ENCODE data around the gene ZNF462. TPM values are rescaled to one million over a fixed set of nuclear protein-coding genes. Genes with fewer than 3 reads are reported as not detected.

Gene ZNF462
- total RNA-seq, 1 experiment from 2014 or later: 121 TPM

- TF ChIP-seq E2F4 (CRISPR knock-in tag; IDR thresholded peaks at IDR 0.05; ENCODE audit: borderline replicate concordance, low read depth): no peak
- no peak for TF ChIP-seq OVOL2 (CRISPR knock-in tag; IDR thresholded peaks at IDR 0.05; ENCODE audit: borderline replicate concordance)
Observed at GRCh38 chr9:106872641-106873040, 9.7 kb downstream of the ZNF462 start (continued).

- ATAC-seq (no peak), DNase-seq (ENCODE audit: low spot score) (no peak)
- TF ChIP-seq KAT7 (CRISPR knock-in tag; IDR thresholded peaks at IDR 0.05; ENCODE audit: borderline replicate concordance) (no peak), ESRRA (CRISPR knock-in tag; IDR thresholded peaks at IDR 0.05; ENCODE audit: borderline replicate concordance) (no peak), ATF3 (CRISPR knock-in tag; conservative IDR thresholded peaks at IDR 0.05) (no peak), NR2C2 (CRISPR knock-in tag; IDR thresholded peaks at IDR 0.05) (no peak), CBFB (CRISPR knock-in tag; IDR thresholded peaks at IDR 0.05; ENCODE audit: low read depth) (no peak), USF1 (CRISPR knock-in tag; IDR thresholded peaks at IDR 0.05) (no peak), EMX1 (CRISPR knock-in tag; IDR thresholded peaks at IDR 0.05) (no peak), GRHL2 (CRISPR knock-in tag; IDR thresholded peaks at IDR 0.05; ENCODE audit: insufficient replicate concordance, severe bottlenecking) (no peak)
- TF ChIP-seq, protein P1, sequence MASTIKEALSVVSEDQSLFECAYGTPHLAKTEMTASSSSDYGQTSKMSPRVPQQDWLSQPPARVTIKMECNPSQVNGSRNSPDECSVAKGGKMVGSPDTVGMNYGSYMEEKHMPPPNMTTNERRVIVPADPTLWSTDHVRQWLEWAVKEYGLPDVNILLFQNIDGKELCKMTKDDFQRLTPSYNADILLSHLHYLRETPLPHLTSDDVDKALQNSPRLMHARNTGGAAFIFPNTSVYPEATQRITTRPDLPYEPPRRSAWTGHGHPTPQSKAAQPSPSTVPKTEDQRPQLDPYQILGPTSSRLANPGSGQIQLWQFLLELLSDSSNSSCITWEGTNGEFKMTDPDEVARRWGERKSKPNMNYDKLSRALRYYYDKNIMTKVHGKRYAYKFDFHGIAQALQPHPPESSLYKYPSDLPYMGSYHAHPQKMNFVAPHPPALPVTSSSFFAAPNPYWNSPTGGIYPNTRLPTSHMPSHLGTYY (CRISPR knock-in tag; IDR thresholded peaks at IDR 0.05): no peak
- TF ChIP-seq, protein P2, sequence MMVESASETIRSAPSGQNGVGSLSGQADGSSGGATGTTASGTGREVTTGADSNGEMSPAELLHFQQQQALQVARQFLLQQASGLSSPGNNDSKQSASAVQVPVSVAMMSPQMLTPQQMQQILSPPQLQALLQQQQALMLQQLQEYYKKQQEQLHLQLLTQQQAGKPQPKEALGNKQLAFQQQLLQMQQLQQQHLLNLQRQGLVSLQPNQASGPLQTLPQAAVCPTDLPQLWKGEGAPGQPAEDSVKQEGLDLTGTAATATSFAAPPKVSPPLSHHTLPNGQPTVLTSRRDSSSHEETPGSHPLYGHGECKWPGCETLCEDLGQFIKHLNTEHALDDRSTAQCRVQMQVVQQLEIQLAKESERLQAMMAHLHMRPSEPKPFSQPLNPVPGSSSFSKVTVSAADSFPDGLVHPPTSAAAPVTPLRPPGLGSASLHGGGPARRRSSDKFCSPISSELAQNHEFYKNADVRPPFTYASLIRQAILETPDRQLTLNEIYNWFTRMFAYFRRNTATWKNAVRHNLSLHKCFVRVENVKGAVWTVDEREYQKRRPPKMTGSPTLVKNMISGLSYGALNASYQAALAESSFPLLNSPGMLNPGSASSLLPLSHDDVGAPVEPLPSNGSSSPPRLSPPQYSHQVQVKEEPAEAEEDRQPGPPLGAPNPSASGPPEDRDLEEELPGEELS (CRISPR knock-in tag; IDR thresholded peaks at IDR 0.05): no peak
- Mint-ChIP-seq H3K4me3 (no peak overlapping the region), H3K9me3 (no peaks in the 10 kb centered on the region), H3K4me1 (peaks cover 95% of the 10 kb centered on the region), H3K27ac (peak overlapping the region; percentile 69; the same call in 1 of the 2 replicates), H3K27me3 (ENCODE audit: low read depth) (no peaks in the 10 kb centered on the region), H3K36me3 (peaks cover 3% of the 10 kb centered on the region; the same call in 1 of the 2 replicates)
- POLR2A ChIA-PET: no interaction called here
- CTCF ChIA-PET: no interaction called here
Observed at GRCh38 chr9:106874031-106874430, 11.1 kb downstream of the ZNF462 start.

- Mint-ChIP-seq H3K36me3 (0 out of 2 replicates have a peak, but pooled peaks cover 2% of the 10 kb centered on the region), H3K27ac (no peak overlapping the region), H3K27me3 (ENCODE audit: low read depth) (no peaks in the 10 kb centered on the region), H3K9me3 (no peaks in the 10 kb centered on the region), H3K4me1 (peaks cover 95% of the 10 kb centered on the region), H3K4me3 (no peak overlapping the region)
- no peak for DNase-seq (ENCODE audit: low spot score)
- TF ChIP-seq ZNF396 (CRISPR knock-in tag; IDR thresholded peaks at IDR 0.05; ENCODE audit: borderline replicate concordance) (no peak), E2F4 (CRISPR knock-in tag; IDR thresholded peaks at IDR 0.05; ENCODE audit: borderline replicate concordance, low read depth) (no peak), ZNF219 (CRISPR knock-in tag; IDR thresholded peaks at IDR 0.05; ENCODE audit: borderline replicate concordance) (no peak), CDX4 (CRISPR knock-in tag; IDR thresholded peaks at IDR 0.05; ENCODE audit: borderline replicate concordance) (no peak)
- TF ChIP-seq, protein P3, sequence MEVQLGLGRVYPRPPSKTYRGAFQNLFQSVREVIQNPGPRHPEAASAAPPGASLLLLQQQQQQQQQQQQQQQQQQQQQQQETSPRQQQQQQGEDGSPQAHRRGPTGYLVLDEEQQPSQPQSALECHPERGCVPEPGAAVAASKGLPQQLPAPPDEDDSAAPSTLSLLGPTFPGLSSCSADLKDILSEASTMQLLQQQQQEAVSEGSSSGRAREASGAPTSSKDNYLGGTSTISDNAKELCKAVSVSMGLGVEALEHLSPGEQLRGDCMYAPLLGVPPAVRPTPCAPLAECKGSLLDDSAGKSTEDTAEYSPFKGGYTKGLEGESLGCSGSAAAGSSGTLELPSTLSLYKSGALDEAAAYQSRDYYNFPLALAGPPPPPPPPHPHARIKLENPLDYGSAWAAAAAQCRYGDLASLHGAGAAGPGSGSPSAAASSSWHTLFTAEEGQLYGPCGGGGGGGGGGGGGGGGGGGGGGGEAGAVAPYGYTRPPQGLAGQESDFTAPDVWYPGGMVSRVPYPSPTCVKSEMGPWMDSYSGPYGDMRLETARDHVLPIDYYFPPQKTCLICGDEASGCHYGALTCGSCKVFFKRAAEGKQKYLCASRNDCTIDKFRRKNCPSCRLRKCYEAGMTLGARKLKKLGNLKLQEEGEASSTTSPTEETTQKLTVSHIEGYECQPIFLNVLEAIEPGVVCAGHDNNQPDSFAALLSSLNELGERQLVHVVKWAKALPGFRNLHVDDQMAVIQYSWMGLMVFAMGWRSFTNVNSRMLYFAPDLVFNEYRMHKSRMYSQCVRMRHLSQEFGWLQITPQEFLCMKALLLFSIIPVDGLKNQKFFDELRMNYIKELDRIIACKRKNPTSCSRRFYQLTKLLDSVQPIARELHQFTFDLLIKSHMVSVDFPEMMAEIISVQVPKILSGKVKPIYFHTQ (CRISPR knock-in tag; IDR thresholded peaks at IDR 0.05): no peak
- TF ChIP-seq, protein P4, sequence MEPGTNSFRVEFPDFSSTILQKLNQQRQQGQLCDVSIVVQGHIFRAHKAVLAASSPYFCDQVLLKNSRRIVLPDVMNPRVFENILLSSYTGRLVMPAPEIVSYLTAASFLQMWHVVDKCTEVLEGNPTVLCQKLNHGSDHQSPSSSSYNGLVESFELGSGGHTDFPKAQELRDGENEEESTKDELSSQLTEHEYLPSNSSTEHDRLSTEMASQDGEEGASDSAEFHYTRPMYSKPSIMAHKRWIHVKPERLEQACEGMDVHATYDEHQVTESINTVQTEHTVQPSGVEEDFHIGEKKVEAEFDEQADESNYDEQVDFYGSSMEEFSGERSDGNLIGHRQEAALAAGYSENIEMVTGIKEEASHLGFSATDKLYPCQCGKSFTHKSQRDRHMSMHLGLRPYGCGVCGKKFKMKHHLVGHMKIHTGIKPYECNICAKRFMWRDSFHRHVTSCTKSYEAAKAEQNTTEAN (CRISPR knock-in tag; IDR thresholded peaks at IDR 0.05): no peak
- TF ChIP-seq, protein P5, sequence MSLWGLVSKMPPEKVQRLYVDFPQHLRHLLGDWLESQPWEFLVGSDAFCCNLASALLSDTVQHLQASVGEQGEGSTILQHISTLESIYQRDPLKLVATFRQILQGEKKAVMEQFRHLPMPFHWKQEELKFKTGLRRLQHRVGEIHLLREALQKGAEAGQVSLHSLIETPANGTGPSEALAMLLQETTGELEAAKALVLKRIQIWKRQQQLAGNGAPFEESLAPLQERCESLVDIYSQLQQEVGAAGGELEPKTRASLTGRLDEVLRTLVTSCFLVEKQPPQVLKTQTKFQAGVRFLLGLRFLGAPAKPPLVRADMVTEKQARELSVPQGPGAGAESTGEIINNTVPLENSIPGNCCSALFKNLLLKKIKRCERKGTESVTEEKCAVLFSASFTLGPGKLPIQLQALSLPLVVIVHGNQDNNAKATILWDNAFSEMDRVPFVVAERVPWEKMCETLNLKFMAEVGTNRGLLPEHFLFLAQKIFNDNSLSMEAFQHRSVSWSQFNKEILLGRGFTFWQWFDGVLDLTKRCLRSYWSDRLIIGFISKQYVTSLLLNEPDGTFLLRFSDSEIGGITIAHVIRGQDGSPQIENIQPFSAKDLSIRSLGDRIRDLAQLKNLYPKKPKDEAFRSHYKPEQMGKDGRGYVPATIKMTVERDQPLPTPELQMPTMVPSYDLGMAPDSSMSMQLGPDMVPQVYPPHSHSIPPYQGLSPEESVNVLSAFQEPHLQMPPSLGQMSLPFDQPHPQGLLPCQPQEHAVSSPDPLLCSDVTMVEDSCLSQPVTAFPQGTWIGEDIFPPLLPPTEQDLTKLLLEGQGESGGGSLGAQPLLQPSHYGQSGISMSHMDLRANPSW (CRISPR knock-in tag; conservative IDR thresholded peaks at IDR 0.05; ENCODE audit: low read depth): no peak
- no peak for ATAC-seq
- CTCF ChIA-PET: no interaction called here
- POLR2A ChIA-PET: no interaction called here
Observed at GRCh38 chr9:106874652-106875051, 11.7 kb downstream of the ZNF462 start.
